PC-9 (cell line): ENCODE results near the gene SLC4A11. TPM values are rescaled to one million over a fixed set of nuclear protein-coding genes. Genes with fewer than 3 reads are reported as not detected.

ENCODE experiments used
- BruUV-seq: library from RNA; stranded (reverse); fragments of 400-500 nt; replicated peaks from 2 replicates; lab custom pipeline; 2021; lab: Mats Ljungman, UMichigan
- CTCF ChIA-PET: fragments of 300-600 bp; sonication (Branson Sonifier 250); formaldehyde crosslinking; loops from one replicate; lab custom pipeline; 2022; ENCODE audit warnings: antibody characterized with exemption; lab: Charles Lee
- POLR2A ChIA-PET: fragments of 300-600 bp; sonication (Branson Sonifier 250); formaldehyde crosslinking; loops from one replicate; lab custom pipeline; 2022; ENCODE audit warnings: antibody characterized with exemption; ENCODE audit not compliant: unreplicated experiment; lab: Charles Lee
- DNase-seq, 2 experiments: peaks; one replicate each; pipeline versions ENCODE4 v3.0.0 to v3.0.0-alpha.2; 2015 to 2022; ENCODE audit warnings: mixed read lengths in 1 of 2
- H2AFZ ChIP-seq: fragments of 200-600 bp; sonication (generic); 2 replicates; pipeline ENCODE4 v1.8.1; 2017; ENCODE audit warnings: antibody characterized with exemption
- H3F3A ChIP-seq: fragments of 200-600 bp; sonication (generic); 2 replicates; pipeline ENCODE4 v1.8.1; 2017; ENCODE audit warnings: antibody characterized with exemption, mild to moderate bottlenecking, low read depth; ENCODE audit not compliant: insufficient read depth
- H3K27ac ChIP-seq: fragments of 200-600 bp; sonication (generic); 2 replicates; pipeline ENCODE4 v1.6.1; 2016; ENCODE audit warnings: mixed run types
- H3K27me3 ChIP-seq: fragments of 200-600 bp; sonication (generic); 2 replicates; pipeline ENCODE4 v1.6.1; 2016; ENCODE audit warnings: low read depth, mixed run types; ENCODE audit not compliant: insufficient read depth
- H3K36me3 ChIP-seq: fragments of 200-600 bp; sonication (generic); 2 replicates; pipeline ENCODE4 v1.6.1; 2016; ENCODE audit warnings: low read depth, mixed run types
- H3K4me1 ChIP-seq: fragments of 200-600 bp; sonication (generic); replicated peaks from 2 replicates; pipeline ENCODE4 v1.6.1; 2016; ENCODE audit warnings: mixed run types; ENCODE audit not compliant: insufficient read depth
- H3K4me2 ChIP-seq: fragments of 200-600 bp; sonication (generic); 2 replicates; pipeline ENCODE4 v1.6.1; 2017; ENCODE audit warnings: mixed run types
- H3K4me3 ChIP-seq: fragments of 200-600 bp; sonication (generic); 2 replicates; pipeline ENCODE4 v1.6.1; 2016; ENCODE audit warnings: mixed run types
- H3K79me2 ChIP-seq: fragments of 200-600 bp; sonication (generic); 2 replicates; pipeline ENCODE4 v1.6.1; 2017; ENCODE audit warnings: low read depth, mixed run types
- H3K9me2 ChIP-seq: fragments of 200-600 bp; sonication (generic); 2 replicates; pipeline ENCODE4 v1.8.1; 2017; ENCODE audit warnings: mild to moderate bottlenecking; ENCODE audit not compliant: insufficient read depth
- H3K9me3 ChIP-seq: fragments of 200-600 bp; sonication (generic); 2 replicates; pipeline ENCODE4 v1.8.1; 2016; ENCODE audit warnings: low read depth; ENCODE audit not compliant: insufficient read depth
- H4K20me1 ChIP-seq: fragments of 200-600 bp; sonication (generic); 2 replicates; pipeline ENCODE4 v1.8.1; 2017; ENCODE audit not compliant: insufficient read depth
- CTCF ChIP-seq: fragments of 200-600 bp; sonication (generic); conservative IDR thresholded peaks from 2 replicates; pipeline ENCODE4 v1.6.1; 2017; ENCODE audit warnings: mixed run types, antibody characterized with exemption, mild to moderate bottlenecking, moderate library complexity
- EZH2 ChIP-seq: fragments of 200-600 bp; sonication (generic); IDR thresholded peaks from 2 replicates; pipeline ENCODE4 v1.8.0; 2017; ENCODE audit warnings: antibody characterized with exemption, low read depth
- intact Hi-C: fragments of 100-400 bp; cut with micrococcal nuclease; formaldehyde crosslinking; loops from one replicate; pipeline ENCODE4 v1.10.0; 2022; ENCODE audit not compliant: unreplicated experiment
- total RNA-seq: library from RNA; stranded (reverse); gene quantifications from 2 replicates; pipeline ENCODE4 v1.2.3, GENCODE V29; 2021

The SLC4A11 gene
- total RNA-seq, 1 experiment from 2014 or later, result 46.1 TPM

DNA sequence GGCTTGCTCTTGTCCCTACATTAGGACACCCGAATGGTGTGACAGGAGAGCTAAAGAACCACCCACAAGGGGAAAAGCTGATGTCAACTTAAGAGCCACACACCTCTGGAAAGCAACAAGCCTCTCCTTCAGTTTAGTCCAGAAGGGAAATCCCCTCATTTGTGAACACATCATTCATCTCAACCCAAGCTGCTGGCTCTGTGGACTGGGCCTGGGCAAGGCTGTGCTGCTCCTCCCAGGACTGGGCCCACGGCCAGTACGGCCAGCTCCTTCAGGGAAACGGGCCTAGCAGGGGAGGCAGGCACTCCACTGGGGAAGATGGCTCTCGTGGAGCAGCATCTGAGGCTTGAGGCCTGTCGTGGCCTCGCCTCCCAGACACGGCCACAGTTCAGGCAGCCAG, 12.8 kb upstream of the SLC4A11 start:
- no peaks in the 10 kb centered on the region for H3K79me2 ChIP-seq
- no peak overlapping the region for H3K4me3 ChIP-seq
- DNase-seq, result no peak
- no peaks in the 10 kb centered on the region for H3F3A ChIP-seq
- no peaks in the 10 kb centered on the region for H3K36me3 ChIP-seq
- H3K9me2 ChIP-seq, result no peaks in the 10 kb centered on the region
- ChIA-PET POLR2A (no interaction called here), CTCF (interaction anchor here (0.6 kb wide), 1 partner anchor 323 kb away, joined by 6 read pairs; no protein-coding TSS in a partner anchor)
- H4K20me1 ChIP-seq, result no peaks in the 10 kb centered on the region
- H3K9me3 ChIP-seq, result no peaks in the 10 kb centered on the region
- H2AFZ ChIP-seq, result no peak overlapping the region
- BruUV-seq, result no TSS peak
- intact Hi-C loops, result no loop called here
- no peaks in the 10 kb centered on the region for H3K4me1 ChIP-seq
- TF ChIP-seq EZH2 (no peak), CTCF (no peak)
- H3K27me3 ChIP-seq, result no peaks in the 10 kb centered on the region
- H3K4me2 ChIP-seq, result no peak overlapping the region
- H3K27ac ChIP-seq, result no peak overlapping the region

GRCh38 chr20:3250091-3250504, 11.1 kb upstream of the SLC4A11 start:
- H3K9me3 ChIP-seq, result no peaks in the 10 kb centered on the region
- no peaks in the 10 kb centered on the region for H3K27me3 ChIP-seq
- TF ChIP-seq EZH2, result no peak
- TF ChIP-seq CTCF, result peak; percentile 61
- no peak overlapping the region for H3K27ac ChIP-seq
- H3K4me3 ChIP-seq, result no peak overlapping the region
- POLR2A ChIA-PET, result interaction anchor here (0.6 kb wide), 2 partner anchors 25 to 417 kb away, joined by 3 to 26 read pairs; no protein-coding TSS in a partner anchor
- H4K20me1 ChIP-seq, result no peaks in the 10 kb centered on the region
- H3K4me1 ChIP-seq, result no peaks in the 10 kb centered on the region
- no peaks in the 10 kb centered on the region for H3K9me2 ChIP-seq
- no peaks in the 10 kb centered on the region for H3K36me3 ChIP-seq
- intact Hi-C loops, result loop anchor here (1.0 kb wide), 1 partner anchor 32 kb away; no protein-coding TSS in a partner anchor
- CTCF ChIA-PET, result interaction anchor here (0.7 to 1.9 kb wide), 3 partner anchors 27 to 41 kb away, joined by 3 to 8 read pairs (median 3); partner anchors contain the start of gene ITPA
- no peak overlapping the region for H2AFZ ChIP-seq
- H3F3A ChIP-seq, result no peaks in the 10 kb centered on the region
- peak in 1 of 2 experiments; percentile 34 for DNase-seq
- no peak overlapping the region for H3K4me2 ChIP-seq
- no TSS peak for BruUV-seq
- H3K79me2 ChIP-seq, result no peaks in the 10 kb centered on the region

DNA sequence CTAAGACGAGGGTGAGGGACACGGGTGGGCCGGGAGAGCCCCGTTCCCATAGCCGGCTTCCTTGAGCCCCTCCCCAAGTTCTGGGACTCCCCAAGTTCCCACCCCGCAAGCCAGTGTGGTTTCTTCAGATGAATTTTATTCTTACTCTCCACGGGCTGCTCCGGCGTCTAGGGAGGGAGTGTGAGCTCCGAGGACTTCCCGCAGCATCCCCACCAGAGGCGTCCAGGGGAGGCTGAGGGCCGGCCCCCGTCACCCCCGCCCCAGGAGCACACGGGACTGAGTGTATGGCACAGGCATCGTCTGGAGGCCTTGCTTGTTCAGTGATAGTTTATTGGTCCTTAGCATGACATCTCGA, 10.0 kb upstream of the SLC4A11 start:
- Histone ChIP-seq H3K4me3 (no peak overlapping the region), H3K4me2 (no peak overlapping the region), H3K27me3 (no peaks in the 10 kb centered on the region), H3F3A (no peaks in the 10 kb centered on the region), H3K27ac (no peak overlapping the region), H3K4me1 (no peaks in the 10 kb centered on the region), H3K79me2 (no peaks in the 10 kb centered on the region), H3K36me3 (no peaks in the 10 kb centered on the region), H4K20me1 (no peaks in the 10 kb centered on the region), H3K9me2 (no peaks in the 10 kb centered on the region), H3K9me3 (no peaks in the 10 kb centered on the region), H2AFZ (no peak overlapping the region)
- intact Hi-C loops, result no loop called here
- POLR2A ChIA-PET, result interaction anchor here (0.7 kb wide), 1 partner anchor 22 kb away, joined by 3 read pairs; no protein-coding TSS in a partner anchor
- CTCF ChIA-PET, result interaction anchor here (0.6 to 1.9 kb wide), 2 partner anchors 29 to 31 kb away, joined by 4 to 8 read pairs; no protein-coding TSS in a partner anchor
- no peak for DNase-seq
- BruUV-seq, result no TSS peak
- TF ChIP-seq EZH2 (no peak), CTCF (no peak)
